ENCODE results near the gene FDPS.

The FDPS gene

GRCh38 chr1:155261852-155262673 is 46.6 kb upstream of the FDPS start, which contains the start of gene SCAMP3 (continued):
- TF ChIP-seq ZFP37 (tag by site-specific recombination; IDR thresholded peaks at IDR 0.05) = peak; percentile 62; the same call in 1 of the 2 replicates
- TF ChIP-seq SP2 (tag by site-specific recombination; IDR thresholded peaks at IDR 0.05) = peak; percentile 96
- TF ChIP-seq ZNF610 (tag by site-specific recombination; IDR thresholded peaks at IDR 0.05; ENCODE audit: borderline replicate concordance) = peak; percentile 28
- peak; percentile 71 for TF ChIP-seq KLF16 (tag by site-specific recombination; IDR thresholded peaks at IDR 0.05)
- TF ChIP-seq ZBTB44 (tag by site-specific recombination; IDR thresholded peaks at IDR 0.05) = no peak
- TF ChIP-seq BCL11B (tag by site-specific recombination; IDR thresholded peaks at IDR 0.05; ENCODE audit: low read depth) = peak; percentile 56; the same call in 1 of the 2 replicates
- peak; percentile 97 for TF ChIP-seq HIC1 (tag by site-specific recombination; IDR thresholded peaks at IDR 0.05)
- 0 out of 2 replicates have a peak, but pooled peaks have one; percentile 19 for TF ChIP-seq ZNF324 (tag by site-specific recombination; IDR thresholded peaks at IDR 0.05)
- TF ChIP-seq ZBTB11 (tag by site-specific recombination; conservative IDR thresholded peaks at IDR 0.05; ENCODE audit: low read depth) = peak; percentile 80
- no peak for TF ChIP-seq MEIS1 (CRISPR knock-in tag; IDR thresholded peaks at IDR 0.05; ENCODE audit: borderline replicate concordance)
- TF ChIP-seq YY1 (tag by site-specific recombination; IDR thresholded peaks at IDR 0.05) = 0 out of 2 replicates have a peak, but pooled peaks have one; percentile 14
- no peak for TF ChIP-seq ZNF521 (tag by site-specific recombination; IDR thresholded peaks at IDR 0.05)
- peak; percentile 78 for TF ChIP-seq ZNF335 (tag by site-specific recombination; conservative IDR thresholded peaks at IDR 0.05)
- TF ChIP-seq PRDM10 (tag by site-specific recombination; IDR thresholded peaks at IDR 0.05) = peak; percentile 97
- peak; percentile 97 for TF ChIP-seq OSR2 (tag by site-specific recombination; IDR thresholded peaks at IDR 0.05)
- TF ChIP-seq ZNF274 (IDR thresholded peaks at IDR 0.05; ENCODE audit: low read length) = no peak
- no peak for TF ChIP-seq ZNF274 (tag by site-specific recombination; IDR thresholded peaks at IDR 0.05; ENCODE audit: borderline replicate concordance)
- TF ChIP-seq ZNF639 (tag by site-specific recombination; IDR thresholded peaks at IDR 0.05) = peak; percentile 29
- peak; percentile 65; the same call in 1 of the 2 replicates for TF ChIP-seq ZBTB20 (tag by site-specific recombination; IDR thresholded peaks at IDR 0.05)
- TF ChIP-seq ZNF692 (tag by site-specific recombination; IDR thresholded peaks at IDR 0.05) = peak; percentile 41; the same call in 1 of the 2 replicates
- TF ChIP-seq ZNF23 (tag by site-specific recombination; IDR thresholded peaks at IDR 0.05; ENCODE audit: borderline replicate concordance) = no peak
- no peak for TF ChIP-seq ZNF830 (tag by site-specific recombination; IDR thresholded peaks at IDR 0.05; ENCODE audit: low read depth)
- TF ChIP-seq ZNF2 (tag by site-specific recombination; IDR thresholded peaks at IDR 0.05) = peak; percentile 91
- TF ChIP-seq ZEB2 (tag by site-specific recombination; IDR thresholded peaks at IDR 0.05) = peak; percentile 80
- TF ChIP-seq EGR2 (tag by site-specific recombination; IDR thresholded peaks at IDR 0.05; ENCODE audit: low read depth) = peak; percentile 50; the same call in 1 of the 2 replicates

Data from HEK293 (cell line).